Fibroblast of lung (primary cell): ENCODE data around the gene CADPS. TPM values are rescaled to one million over a fixed set of nuclear protein-coding genes. Genes with fewer than 3 reads are reported as not detected.

Experiments used
- DNase-seq, 2 donors: peaks; one replicate each; pipeline versions ENCODE4 v3.0.0 to v3.0.0-alpha.2; 2010; ENCODE audit warnings: low read depth in 2 of 2
- H2AFZ ChIP-seq: 2 replicates; pipeline ENCODE4 v1.5.1; 2012; ENCODE audit warnings: low read length, control low read depth, inconsistent platforms
- H3K27ac ChIP-seq: 2 replicates; pipeline ENCODE4 v1.5.1; 2011; ENCODE audit warnings: low read length, control low read depth; ENCODE audit not compliant: insufficient read depth
- H3K27me3 ChIP-seq: 2 replicates; pipeline ENCODE4 v1.5.1; 2011; ENCODE audit warnings: mild to moderate bottlenecking, low read length; ENCODE audit not compliant: control insufficient read depth, insufficient read depth
- H3K36me3 ChIP-seq: 2 replicates; pipeline ENCODE4 v1.5.1; 2011; ENCODE audit warnings: low read length; ENCODE audit not compliant: control insufficient read depth, insufficient read depth
- H3K4me1 ChIP-seq: 2 replicates; pipeline ENCODE4 v1.5.1; 2011; ENCODE audit warnings: low read length; ENCODE audit not compliant: control insufficient read depth, insufficient read depth; ENCODE audit errors: extremely low read depth
- H3K4me2 ChIP-seq: 2 replicates; pipeline ENCODE4 v1.5.1; 2011; ENCODE audit warnings: low read length, control low read depth; ENCODE audit not compliant: insufficient read depth; ENCODE audit errors: extremely low read depth
- H3K4me3 ChIP-seq, 4 experiments: fragments of 200-600 bp in 1 of 4; sonication (generic) in 1 of 4; replicated peaks in 1 of 4; 2 replicates each; pipeline ENCODE4 v1.5.1; 2011 to 2016; ENCODE audit warnings: low read length in 4 of 4, low read depth in 3 of 4, mild to moderate bottlenecking in 3 of 4, control low read depth in 2 of 4, inconsistent platforms in 1 of 4, mixed read lengths in 1 of 4; ENCODE audit not compliant: insufficient read depth in 1 of 4; ENCODE audit errors: control extremely low read depth in 1 of 4
- H3K79me2 ChIP-seq: 2 replicates; pipeline ENCODE4 v1.5.1; 2012; ENCODE audit warnings: mild to moderate bottlenecking, low read length, inconsistent platforms; ENCODE audit not compliant: control insufficient read depth, insufficient read depth
- H3K9ac ChIP-seq: 2 replicates; pipeline ENCODE4 v1.5.1; 2011; ENCODE audit warnings: mild to moderate bottlenecking, low read length, control low read depth; ENCODE audit not compliant: insufficient read depth
- H3K9me3 ChIP-seq: 2 replicates; pipeline ENCODE4 v1.5.1; 2012; ENCODE audit warnings: low read depth, low read length; ENCODE audit not compliant: control insufficient read depth, insufficient read depth
- H4K20me1 ChIP-seq: 2 replicates; pipeline ENCODE4 v1.5.1; 2011; ENCODE audit warnings: low read length; ENCODE audit not compliant: control insufficient read depth, insufficient read depth; ENCODE audit errors: extremely low read depth
- CTCF ChIP-seq, 2 donors: IDR thresholded peaks in 1 of 2; conservative IDR thresholded peaks in 1 of 2; 1 replicate in 1 of 2; 2 replicates in 1 of 2; pipeline ENCODE4 v1.5.1; 2011 to 2012; ENCODE audit warnings: low read length in 2 of 2, control low read depth in 1 of 2, inconsistent platforms in 1 of 2, low read depth in 1 of 2, mild to moderate bottlenecking in 1 of 2
- EZH2 ChIP-seq: IDR thresholded peaks from 2 replicates; pipeline ENCODE4 v1.5.1; 2012; ENCODE audit warnings: low read length, control low read depth, mild to moderate bottlenecking; ENCODE audit errors: missing control alignments
- polyA plus RNA-seq, 2 donors: library from polyadenylated mRNA; depleted of rRNA in 1 of 2; stranded (reverse) in 1 of 2; unstranded in 1 of 2; fragments of >200 nt; gene quantifications; 2 replicates each; pipeline ENCODE4 v1.2.1, GENCODE V29; 2011 to 2012; ENCODE audit warnings: missing spikeins in 1 of 2
- total RNA-seq: library from RNA; depleted of rRNA; stranded (reverse); fragments of >200 nt; gene quantifications from 2 replicates; pipeline ENCODE4 v1.2.1, GENCODE V29; 2014

Gene CADPS
- total and polyA plus RNA-seq, 2 donors (not counting 1 experiment from before 2014, with no cell fraction given): 2.3 to 63.1 TPM

GRCh38 chr3:62624185-62624584, 251.0 kb downstream of the CADPS start:
- H3K36me3 ChIP-seq: no peaks in the 10 kb centered on the region
- H3K27ac ChIP-seq: no peak overlapping the region
- peak in 1 of 2 donors; percentile 43 for DNase-seq
- H3K4me2 ChIP-seq: no peak overlapping the region
- peaks cover 2% of the 10 kb centered on the region for H3K4me1 ChIP-seq
- no peaks in the 10 kb centered on the region for H4K20me1 ChIP-seq
- H2AFZ ChIP-seq: no peak overlapping the region
- H3K4me3 ChIP-seq: no peak overlapping the region
- no peak overlapping the region for H3K9ac ChIP-seq
- H3K27me3 ChIP-seq: peaks cover 4% of the 10 kb centered on the region
- no peaks in the 10 kb centered on the region for H3K79me2 ChIP-seq
- TF ChIP-seq CTCF (conservative IDR thresholded peaks at IDR 0.05 in 1 of 2, IDR thresholded peaks at IDR 0.05 in 1 of 2; ENCODE audit: low read depth in 1 of 2, low read length in 2 of 2): no peak
- TF ChIP-seq EZH2: no peak
- H3K9me3 ChIP-seq: no peaks in the 10 kb centered on the region

GRCh38 chr3:62622553-62623174, 252.6 kb downstream of the CADPS start:
- no peaks in the 10 kb centered on the region for H3K9me3 ChIP-seq
- H3K4me3 ChIP-seq: no peak overlapping the region
- DNase-seq: peak; percentile 51 to 86
- H3K27me3 ChIP-seq: no peaks in the 10 kb centered on the region
- no peaks in the 10 kb centered on the region for H4K20me1 ChIP-seq
- no peak overlapping the region for H3K27ac ChIP-seq
- TF ChIP-seq EZH2: no peak
- TF ChIP-seq CTCF (conservative IDR thresholded peaks at IDR 0.05 in 1 of 2, IDR thresholded peaks at IDR 0.05 in 1 of 2; ENCODE audit: low read depth in 1 of 2, low read length in 2 of 2): peak; percentile 64 to 67
- peaks cover 2% of the 10 kb centered on the region for H3K4me1 ChIP-seq
- no peak overlapping the region for H3K4me2 ChIP-seq
- H2AFZ ChIP-seq: no peak overlapping the region
- no peak overlapping the region for H3K9ac ChIP-seq
- no peaks in the 10 kb centered on the region for H3K36me3 ChIP-seq
- H3K79me2 ChIP-seq: no peaks in the 10 kb centered on the region

GRCh38 chr3:62621925-62622324, 253.3 kb downstream of the CADPS start:
- no peak overlapping the region for H3K9ac ChIP-seq
- no peak overlapping the region for H3K4me3 ChIP-seq
- no peaks in the 10 kb centered on the region for H4K20me1 ChIP-seq
- no peaks in the 10 kb centered on the region for H3K36me3 ChIP-seq
- TF ChIP-seq EZH2 (no peak), CTCF (conservative IDR thresholded peaks at IDR 0.05 in 1 of 2, IDR thresholded peaks at IDR 0.05 in 1 of 2; ENCODE audit: low read depth in 1 of 2, low read length in 2 of 2) (no peak)
- H2AFZ ChIP-seq: no peak overlapping the region
- no peak overlapping the region for H3K27ac ChIP-seq
- no peaks in the 10 kb centered on the region for H3K79me2 ChIP-seq
- no peaks in the 10 kb centered on the region for H3K9me3 ChIP-seq
- no peak for DNase-seq
- H3K4me1 ChIP-seq: peaks cover 2% of the 10 kb centered on the region
- no peaks in the 10 kb centered on the region for H3K27me3 ChIP-seq
- no peak overlapping the region for H3K4me2 ChIP-seq
